Middle frontal gyrus (tissue), 1 donor: ENCODE data around the gene GIPC2.
"Not testable (repeated sequence)": the region's sequence is repeated elsewhere in the genome, so short reads cannot be mapped to it uniquely, and the experiment has no call there.

Experiments
- DNase-seq: peaks from one replicate; pipeline ENCODE4 v3.0.0-alpha.2; 2015; ENCODE audit warnings: low spot score; ENCODE audit errors: extremely low spot score

The GIPC2 gene

DNA sequence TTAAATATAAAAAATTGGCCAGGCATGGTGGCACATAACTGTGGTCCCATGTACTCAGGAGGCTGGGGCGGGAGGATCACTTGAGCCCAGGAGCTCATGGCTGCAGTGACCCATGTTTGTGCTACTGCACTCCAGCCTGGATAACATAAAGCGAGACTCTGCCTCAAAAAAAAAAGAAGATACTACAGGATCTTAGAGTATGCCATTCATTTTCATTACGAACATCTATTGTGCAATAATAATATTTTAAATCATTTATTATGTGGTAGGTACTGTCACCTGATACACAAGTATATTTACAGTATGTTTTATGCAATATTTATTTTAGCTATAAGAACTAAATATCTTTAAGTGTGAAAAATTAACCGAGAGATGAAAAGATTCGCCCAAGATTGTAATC is 9.3 kb upstream of the GIPC2 start:
- no peak for DNase-seq

DNA sequence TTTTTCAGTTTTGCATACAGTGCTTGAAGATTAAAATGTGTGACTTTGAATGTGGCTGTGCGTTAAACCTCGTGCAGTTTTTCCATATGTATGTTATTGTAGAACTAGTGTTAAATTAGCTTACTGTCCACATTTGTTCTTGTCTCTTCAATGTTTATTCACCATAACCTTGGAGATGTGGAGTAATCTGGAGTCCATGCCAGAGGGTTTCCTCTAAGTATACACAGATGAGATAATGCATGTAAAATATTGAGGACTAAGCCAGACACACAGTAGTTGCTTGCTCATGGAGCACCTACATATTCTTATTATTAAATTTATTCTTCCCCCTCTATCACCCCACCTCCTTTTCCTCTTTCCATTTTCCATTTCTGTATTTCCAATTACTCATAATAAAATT is 7.7 kb upstream of the GIPC2 start:
- DNase-seq = no peak

DNA sequence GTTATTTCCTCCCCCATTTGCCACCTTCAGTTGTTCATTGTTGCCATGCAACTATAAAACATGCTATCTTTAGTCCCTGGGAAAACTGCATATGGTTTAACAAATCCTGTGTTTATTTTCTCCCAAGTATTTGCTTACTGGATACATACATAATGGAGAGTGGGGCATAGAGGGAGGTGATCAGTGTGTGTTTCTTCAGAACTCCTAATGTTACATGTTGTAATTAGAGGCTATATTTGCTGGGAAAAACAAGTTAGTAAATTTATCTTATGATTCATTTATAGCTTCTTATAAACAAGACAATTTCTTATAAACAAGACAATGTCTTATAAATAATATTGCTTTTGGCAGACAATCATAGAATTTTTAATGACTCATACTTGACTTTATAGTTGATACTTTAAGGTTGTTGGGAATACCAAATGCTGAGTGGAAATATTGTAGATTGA is 7.3 kb upstream of the GIPC2 start:
- DNase-seq = no peak

DNA sequence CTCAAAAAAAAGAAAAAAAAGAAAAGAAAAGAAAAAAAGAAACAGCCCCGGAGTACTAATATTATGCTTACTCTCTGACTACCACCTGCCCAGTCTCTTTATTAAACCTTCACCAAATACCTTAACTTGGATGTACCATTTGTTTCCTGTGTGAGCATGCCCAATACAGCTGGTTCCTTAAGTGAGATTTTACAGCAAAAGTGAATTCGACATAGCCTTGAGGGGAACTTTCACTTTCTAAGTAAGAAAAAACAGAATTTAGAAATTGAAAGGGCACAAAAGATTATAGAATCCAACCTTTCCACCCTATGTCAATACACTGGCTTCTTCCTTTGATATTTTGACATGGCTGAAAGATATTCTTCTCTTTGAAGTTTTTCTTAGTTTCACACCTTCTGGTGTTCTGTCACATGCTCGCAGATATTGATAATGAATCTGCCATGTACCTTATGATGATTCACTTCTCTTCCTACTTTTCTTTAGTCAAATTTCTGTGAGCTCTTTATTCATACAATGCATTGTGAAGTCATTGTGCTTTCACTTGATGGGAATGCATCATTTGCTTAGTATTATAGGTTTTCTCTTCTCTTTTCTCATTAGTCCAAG is 5.2 kb upstream of the GIPC2 start:
- no peak for DNase-seq

DNA sequence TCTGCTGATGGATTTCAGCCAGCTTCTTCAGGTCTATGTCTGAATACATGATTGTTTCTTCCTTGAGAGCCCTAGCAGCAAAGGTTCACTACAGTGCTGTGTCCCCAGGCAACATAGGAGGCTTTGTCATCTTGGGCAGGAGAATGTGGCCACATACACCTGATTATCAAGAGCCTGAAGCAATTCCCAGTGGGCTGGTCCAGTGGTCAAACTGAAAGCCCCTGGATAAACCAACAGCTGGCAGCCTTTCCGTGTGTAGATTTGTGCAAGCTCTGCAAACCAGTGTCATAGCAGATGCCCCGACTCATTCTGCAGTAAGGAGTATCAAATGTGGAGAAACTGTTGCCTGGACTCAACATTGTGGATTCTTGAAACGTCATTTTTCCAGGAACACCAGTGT is 2.3 kb upstream of the GIPC2 start:
- no peak for DNase-seq

DNA sequence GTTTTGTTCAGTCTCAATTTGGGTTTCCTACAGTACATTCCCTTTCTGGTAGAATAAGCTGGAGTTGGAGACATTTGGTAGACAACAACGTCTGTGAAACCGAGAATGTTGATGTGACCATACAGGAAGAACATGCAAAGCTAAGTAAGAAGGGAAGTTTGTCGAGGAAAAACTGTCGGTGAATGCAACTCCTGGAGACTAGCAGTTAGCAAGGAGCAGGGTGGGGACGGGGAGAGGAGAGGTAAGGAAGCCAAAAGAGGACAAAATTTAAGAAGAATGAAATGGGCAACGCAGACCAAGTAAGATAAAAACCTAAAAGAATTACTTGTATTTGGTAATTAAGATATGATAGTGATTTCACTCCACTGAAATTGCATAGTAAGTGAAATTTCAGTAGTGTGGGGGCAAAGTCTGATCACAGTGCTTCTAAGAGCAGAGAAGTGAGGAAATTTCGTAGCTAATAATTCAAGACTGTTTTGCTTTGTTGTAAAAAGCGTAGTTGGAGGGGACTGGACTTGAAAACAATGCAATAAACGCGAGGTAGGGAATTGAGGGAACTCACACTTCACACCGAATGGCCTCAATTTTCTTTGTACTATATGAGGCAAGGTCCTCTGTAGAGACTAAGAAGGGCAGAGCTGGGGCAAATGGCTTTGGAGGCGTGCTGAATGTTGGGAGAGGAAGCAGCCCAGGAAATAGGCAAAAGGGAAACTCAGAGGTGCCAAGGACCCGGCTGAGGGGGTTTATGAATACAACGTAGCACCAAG is 787 bp upstream of the GIPC2 start:
- no peak for DNase-seq

DNA sequence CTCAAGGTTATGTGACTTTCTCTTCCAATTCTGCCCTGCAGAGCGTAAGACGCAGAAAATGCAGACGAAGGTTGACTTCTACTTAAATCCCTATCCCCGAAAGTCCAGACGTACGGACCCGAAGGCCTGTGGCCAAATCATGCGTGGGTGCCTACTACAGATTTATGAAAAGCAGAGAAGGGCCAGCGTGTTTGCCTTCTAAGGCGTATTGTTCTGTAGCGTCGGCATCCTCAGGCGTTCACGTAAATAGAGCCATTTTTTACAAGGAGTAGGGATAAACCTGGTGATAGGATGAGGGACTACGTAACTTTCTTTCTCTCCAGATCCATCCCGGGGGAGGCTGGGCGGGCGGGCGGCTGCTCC is 222 bp upstream of the GIPC2 start:
- DNase-seq = no peak

DNA sequence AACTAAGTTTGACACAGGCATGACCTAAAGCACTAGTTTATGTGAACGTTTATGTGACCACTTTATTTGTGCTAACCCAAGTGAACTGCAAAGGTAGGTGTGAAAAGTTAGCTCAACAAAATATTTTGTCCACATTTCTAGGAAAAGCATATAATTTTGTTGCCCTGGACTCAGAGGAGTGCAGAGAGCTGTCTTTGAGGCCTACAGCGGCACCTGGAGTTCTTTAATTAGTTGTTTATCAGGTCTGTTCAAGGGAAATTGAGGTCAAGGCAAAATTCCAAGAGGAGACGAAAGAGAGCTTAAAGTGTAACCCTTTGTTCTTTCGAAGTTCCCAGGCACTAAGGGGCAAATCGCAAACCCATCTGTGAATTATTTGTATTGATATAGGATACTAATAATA is 1.3 kb downstream of the GIPC2 start:
- DNase-seq = no peak

DNA sequence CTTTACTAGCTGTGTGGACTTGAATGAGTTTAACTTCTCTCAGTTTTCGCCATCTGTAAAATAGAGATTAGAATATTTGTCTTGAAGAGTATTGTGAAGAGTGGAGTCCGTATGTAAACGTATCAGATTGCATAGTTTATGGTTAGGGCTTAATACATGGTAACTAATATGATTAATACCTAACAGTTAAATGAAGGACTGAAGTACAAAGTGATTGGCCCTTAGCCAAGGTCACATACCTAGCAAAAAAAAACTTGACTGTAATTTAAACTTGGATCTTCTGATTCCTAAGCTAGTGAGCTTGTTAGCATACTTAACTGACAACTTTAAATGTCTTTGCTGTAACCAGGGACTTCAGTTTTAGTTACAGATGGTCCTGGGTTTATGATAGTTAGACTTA is 1.9 kb downstream of the GIPC2 start:
- DNase-seq = no peak

DNA sequence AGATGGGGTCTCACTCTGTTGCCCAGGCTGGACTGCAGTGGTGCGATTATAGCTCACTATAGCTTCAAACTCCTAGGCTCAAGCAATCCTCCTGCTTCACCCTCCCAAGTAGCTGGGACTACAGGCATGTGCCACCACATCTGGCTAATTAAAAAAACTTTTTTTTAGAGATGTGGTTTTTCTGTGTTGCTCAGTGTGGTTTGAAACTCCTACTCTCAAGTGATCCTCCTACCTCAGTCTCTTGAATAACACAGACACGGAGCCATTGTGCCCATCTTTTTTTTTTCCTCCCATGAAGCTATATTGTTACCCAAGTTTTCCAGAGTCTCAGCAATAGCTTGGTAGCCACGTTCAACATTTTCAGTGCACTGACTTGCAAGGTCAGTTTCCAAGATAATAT is 2.7 kb downstream of the GIPC2 start:
- no peak for DNase-seq

DNA sequence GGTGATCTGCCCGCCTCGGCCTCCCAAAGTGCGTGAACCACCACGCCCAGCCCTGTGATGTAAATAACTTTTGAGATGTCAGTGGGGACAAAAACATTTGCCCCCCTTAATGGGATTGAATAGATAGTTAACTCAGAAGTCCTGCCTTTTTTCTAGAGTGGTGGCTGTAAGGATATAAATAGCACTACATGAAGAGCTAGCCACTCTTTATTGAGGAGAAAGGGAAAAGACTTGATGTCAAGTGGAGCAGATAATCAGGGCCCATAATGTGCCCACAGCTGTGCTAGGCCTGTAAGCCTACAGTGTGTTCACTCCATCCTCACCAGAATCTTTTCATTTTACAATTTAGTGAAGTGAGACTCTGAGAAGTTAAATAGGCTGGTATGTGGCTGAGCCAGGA is 3.6 kb downstream of the GIPC2 start:
- DNase-seq = no peak

DNA sequence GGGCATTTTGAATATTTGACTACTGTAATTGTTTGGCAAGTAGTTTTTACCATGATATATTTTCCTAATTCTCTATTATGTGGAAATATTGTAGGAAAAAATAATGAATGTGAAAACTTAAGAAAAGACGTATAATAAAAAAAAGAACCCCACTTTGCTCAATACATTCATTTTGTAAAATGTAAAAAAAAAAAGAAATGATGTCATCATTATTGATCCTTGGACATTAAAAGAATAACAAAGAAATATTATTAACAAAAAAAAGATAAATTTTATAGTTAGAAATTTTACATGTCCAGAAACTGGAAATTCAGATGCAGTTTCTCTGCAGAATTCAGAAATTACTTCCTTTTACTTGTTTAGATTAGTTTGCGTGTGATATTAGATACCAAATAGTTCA is 5.2 kb downstream of the GIPC2 start:
- no peak for DNase-seq

DNA sequence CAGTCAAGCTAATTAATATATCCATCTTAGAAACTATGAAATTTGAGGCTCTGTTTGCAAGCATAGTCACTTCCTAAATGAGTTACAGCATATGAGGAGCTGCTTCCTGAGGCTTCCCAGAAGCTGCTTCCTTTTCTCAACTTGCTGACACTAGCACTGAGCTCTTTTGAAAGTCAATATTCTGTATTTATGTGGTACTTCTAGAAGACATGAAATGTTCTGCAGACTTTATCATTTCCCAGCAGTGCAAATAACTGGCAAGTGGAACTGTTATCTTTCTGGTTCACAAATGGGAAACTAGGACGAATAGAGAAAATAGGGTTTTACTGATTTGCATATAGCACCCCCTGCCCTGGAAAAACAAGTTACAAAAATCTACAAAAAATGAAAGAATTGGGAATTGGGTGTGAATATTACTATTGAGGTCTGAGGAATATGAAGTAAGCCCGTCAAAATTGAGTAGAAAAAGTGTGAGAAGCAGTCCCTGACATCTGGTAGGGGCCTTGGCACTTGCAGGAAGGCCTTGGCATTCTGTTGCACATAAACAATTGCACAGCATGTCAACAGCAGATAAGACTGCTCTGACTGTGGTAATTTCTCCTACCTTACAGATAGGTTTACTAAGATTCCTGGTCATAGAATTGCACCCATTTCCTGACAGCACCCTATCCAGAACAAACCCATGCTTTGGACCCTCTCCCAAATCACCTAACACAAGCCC is 7.1 kb downstream of the GIPC2 start:
- no peak for DNase-seq

DNA sequence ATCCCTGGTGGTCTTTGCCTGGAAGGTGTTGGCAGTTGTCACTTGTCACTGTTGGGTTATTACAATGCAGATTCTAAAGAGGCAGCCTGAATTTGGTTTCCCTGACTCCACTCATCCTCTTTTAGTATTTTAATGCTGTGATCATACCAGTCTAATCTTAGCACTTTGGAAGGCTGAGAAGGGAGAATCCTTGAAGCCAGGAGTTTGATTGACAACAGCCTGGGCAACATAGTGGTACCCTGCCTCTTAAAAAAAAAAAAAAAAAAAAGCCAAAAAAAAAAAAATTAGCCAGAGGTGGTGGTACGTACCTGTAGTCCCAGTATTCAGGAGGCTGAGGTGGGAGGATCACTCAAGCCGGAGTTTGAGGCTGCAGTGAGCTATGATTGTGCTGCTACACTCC is 7.7 kb downstream of the GIPC2 start:
- no peak for DNase-seq

DNA sequence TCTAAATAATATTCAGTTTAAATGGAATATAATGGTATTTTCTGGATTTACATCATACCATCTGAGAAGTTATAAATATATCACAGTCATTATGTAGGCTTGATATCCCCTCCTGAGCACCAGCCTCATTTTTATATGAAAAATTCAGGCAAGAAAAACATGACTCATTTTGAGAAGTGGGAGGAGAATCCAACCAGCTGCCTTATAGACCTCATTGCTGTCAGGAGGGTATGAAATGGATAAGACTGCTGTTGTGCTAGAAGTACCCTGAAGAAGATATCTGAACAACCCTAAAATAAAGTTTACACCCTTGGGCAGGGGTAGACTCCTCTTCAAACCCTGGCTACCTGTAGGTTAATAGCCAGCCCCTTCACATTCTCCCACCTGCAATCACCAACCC is 8.8 kb downstream of the GIPC2 start:
- no peak for DNase-seq

DNA sequence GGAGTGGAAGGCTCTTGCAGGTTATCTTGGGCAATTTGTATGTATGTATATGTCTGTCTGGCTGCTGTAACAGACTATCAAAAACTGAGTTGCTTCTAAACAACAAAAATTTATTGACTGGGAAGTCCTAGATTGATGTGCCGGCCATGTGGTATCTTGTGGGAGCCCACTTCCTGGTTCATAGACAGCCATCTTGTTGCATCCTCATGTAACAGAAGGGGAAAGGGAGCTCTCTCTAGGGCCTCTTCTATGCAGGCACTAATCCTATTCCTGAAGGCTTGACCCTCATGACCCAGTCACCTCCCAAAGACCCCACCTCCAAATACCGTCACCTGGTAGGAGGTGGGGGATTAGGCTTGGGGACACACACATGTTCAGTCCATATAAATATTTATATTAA is 9.2 kb downstream of the GIPC2 start:
- DNase-seq = no peak

DNA sequence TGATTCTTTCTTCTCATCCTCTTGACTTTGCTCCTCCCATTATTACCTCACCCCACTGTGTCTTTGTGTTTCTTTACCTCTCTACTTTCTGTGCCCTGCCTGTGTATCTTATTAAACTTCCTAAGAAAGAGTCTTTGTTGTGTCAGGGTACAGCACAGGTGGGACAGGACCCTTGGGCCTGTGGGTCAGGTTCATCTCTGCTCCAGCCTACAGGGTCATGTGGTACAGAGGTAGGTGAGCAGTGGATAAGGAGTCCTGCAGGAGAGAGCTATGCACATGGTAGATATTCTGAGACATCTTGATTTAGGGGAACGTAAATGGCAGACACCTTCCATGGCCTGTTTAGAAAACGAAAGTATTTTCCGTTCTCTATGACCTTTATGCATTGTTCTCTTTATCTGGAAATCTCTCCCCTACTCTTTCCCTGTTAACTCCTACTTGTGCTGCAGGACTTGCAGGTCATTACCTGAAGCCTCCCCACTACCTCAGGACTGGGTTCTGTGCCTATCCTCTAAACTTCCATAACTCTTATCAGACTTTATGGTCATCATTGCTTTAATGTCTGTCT is 9.9 kb downstream of the GIPC2 start:
- no peak for DNase-seq

DNA sequence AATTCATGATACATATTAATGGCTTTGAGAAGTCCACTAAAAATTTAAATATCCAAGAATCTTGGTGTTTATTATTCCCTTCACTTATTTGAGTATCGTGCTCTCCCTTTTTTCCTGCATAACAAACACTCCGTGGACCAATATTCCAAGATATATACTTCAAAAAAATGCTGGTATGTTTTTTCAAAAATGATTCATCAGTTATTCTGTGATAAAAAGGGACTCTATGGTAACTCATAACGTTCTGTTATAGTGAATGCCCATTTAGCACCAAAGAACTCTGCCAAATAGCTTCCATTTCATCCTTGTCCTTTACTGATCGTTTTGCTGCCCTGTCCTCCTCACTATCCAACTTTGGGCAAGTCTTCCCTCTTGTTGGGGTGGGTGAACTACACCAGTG is 12.9 kb downstream of the GIPC2 start:
- DNase-seq = no peak

DNA sequence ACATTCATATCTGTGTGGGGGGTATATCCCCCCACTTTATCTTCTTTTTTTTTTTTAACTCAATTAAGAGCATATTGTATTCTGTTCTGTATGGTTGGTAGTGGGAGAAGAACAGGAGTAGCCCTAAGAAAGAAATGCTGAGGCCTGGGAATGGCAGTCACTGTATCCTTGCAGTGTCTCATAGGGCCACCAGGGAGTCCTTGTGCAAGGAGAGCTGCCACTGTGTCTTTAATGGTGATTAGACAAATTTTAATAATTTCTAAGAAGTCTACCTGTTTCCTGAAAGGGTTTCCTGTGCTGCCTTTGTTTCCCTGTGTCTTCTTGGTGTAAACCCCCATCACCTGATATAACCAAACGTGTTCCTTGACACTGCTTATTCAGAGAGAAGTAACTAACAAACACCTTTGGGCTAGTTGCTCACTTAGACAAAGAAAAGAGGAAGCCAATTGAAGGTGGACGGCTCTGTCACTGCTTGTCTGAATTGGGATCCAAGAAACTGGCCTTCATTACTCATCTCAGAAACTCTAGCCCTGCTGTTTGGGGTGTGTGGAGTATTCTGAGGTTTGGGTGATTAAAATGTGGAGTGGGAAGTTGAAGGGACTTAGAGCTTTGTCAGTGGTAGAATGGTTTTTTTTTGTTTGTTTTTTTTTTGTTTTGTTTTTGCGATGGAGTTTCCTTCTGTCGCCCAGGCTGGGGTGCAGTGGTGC is 15.2 kb downstream of the GIPC2 start:
- DNase-seq = no peak

DNA sequence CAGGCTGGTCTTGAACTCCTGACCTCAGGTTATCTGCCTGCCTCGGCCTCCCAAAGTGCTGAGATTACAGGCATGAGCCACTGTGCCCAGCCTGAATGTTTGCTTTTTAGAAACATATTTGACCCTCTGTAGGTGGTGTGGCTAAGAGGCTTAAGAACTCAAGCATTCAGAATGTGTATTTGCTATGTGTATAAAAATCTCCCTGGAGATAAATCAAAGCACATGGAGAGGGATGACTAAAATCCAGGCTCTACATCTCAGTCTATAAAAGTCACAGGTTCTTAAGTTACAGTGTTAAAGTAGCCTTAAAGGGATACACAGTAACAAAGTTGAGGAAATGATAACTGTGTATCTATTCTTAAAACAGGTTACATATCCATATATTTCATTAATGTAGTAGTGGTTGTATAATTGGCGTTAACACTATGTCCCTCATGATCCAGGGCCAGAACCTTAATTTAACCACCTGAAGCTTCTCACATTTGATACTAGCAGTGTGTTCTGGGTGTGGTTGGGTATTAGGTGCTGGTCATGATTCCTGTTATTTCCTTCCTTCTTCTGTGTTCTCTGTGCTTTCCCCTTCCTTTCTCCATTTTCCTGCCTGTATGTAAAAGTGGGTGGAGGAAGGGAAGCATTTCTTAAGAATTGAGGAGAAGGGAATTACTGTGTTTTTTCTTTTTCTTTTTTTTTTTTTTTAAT is 16.2 kb downstream of the GIPC2 start:
- no peak for DNase-seq

DNA sequence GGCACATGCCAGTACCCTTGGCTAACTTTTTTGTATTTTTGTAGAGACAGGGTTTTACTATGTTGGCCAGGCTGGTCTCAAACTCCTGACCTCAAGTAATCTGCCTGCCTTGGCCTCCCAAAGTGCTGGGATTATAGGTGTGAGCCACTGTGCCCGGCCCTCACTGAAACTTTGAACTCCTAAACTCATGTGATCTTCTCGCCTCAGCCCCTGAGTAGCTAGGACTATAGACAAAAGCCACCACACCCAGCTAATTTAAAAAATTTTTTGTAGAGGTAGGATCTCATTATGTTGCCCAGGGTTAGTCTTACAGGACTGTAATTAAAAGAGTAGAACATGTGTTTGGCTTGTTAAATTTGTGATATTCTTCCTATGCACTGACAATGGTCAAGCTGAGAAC is 19.1 kb downstream of the GIPC2 start:
- DNase-seq = not testable (repeated sequence)
